Activated CD4-positive, alpha-beta T cell treated with anti-CD3 and anti-CD28 coated beads, Interleukin-2, amount 10 ng/mL, durations not matched to agents 24 days and 14 days (primary cell): ENCODE data around the gene TLR5. TPM values are rescaled to one million over a fixed set of nuclear protein-coding genes. Genes with fewer than 3 reads are reported as not detected.

Experiments used
- DNase-seq: peaks from one replicate; pipeline ENCODE4 v3.0.0; 2022
- H3K27ac Mint-ChIP-seq: one replicate; pipeline ENCODE4 v1.8.0; 2022; ENCODE audit warnings: mild to moderate bottlenecking, mixed read lengths
- H3K27me3 Mint-ChIP-seq: one replicate; pipeline ENCODE4 v1.8.0; 2022; ENCODE audit warnings: mixed read lengths
- H3K36me3 Mint-ChIP-seq: one replicate; pipeline ENCODE4 v1.8.0; 2022; ENCODE audit warnings: low read depth, mild to moderate bottlenecking, mixed read lengths
- H3K4me1 Mint-ChIP-seq: one replicate; pipeline ENCODE4 v1.8.0; 2021; ENCODE audit warnings: mixed read lengths
- H3K4me3 Mint-ChIP-seq: one replicate; pipeline ENCODE4 v1.8.0; 2022; ENCODE audit warnings: mild to moderate bottlenecking, moderate library complexity, mixed read lengths
- H3K9me3 Mint-ChIP-seq: one replicate; pipeline ENCODE4 v1.8.0; 2021; ENCODE audit warnings: mixed read lengths
- intact Hi-C: fragments of 100-400 bp; cut with micrococcal nuclease; formaldehyde crosslinking; loops from one replicate; pipeline ENCODE4 v1.15.1; 2023
- total RNA-seq: library from RNA; stranded (reverse); gene quantifications from 2 replicates; pipeline ENCODE4 v1.2.3, GENCODE V29; 2022

The TLR5 gene
- total RNA-seq, 1 donor from 2014 or later: not detected

GRCh38 chr1:223110952-223111351 is 32.1 kb downstream of the TLR5 start:
- H3K27me3 Mint-ChIP-seq: peaks cover 2% of the 10 kb centered on the region
- H3K4me1 Mint-ChIP-seq: peaks cover 6% of the 10 kb centered on the region
- H3K36me3 Mint-ChIP-seq: no peaks in the 10 kb centered on the region
- no peak overlapping the region for H3K27ac Mint-ChIP-seq
- no peak overlapping the region for H3K4me3 Mint-ChIP-seq
- intact Hi-C loops: no loop called here
- DNase-seq: no peak
- H3K9me3 Mint-ChIP-seq: peaks cover 5% of the 10 kb centered on the region

- Mint-ChIP-seq H3K4me3 (no peak overlapping the region), H3K27ac (no peak overlapping the region), H3K36me3 (no peaks in the 10 kb centered on the region), H3K4me1 (peaks cover 6% of the 10 kb centered on the region), H3K27me3 (peaks cover 2% of the 10 kb centered on the region), H3K9me3 (no peaks in the 10 kb centered on the region)
- DNase-seq: no peak
- intact Hi-C loops: no loop called here
Measured at GRCh38 chr1:223109581-223110026, 33.4 kb downstream of the TLR5 start.

GRCh38 chr1:223106856-223107255 is 36.2 kb downstream of the TLR5 start:
- no peak for DNase-seq
- intact Hi-C loops: no loop called here
- Mint-ChIP-seq H3K9me3 (no peaks in the 10 kb centered on the region), H3K27ac (no peak overlapping the region), H3K36me3 (no peaks in the 10 kb centered on the region), H3K27me3 (peaks cover 3% of the 10 kb centered on the region), H3K4me3 (no peak overlapping the region), H3K4me1 (peaks cover 6% of the 10 kb centered on the region)

GRCh38 chr1:223105568-223105967 is 37.5 kb downstream of the TLR5 start:
- Mint-ChIP-seq H3K9me3 (peaks cover 8% of the 10 kb centered on the region), H3K4me1 (peaks cover 6% of the 10 kb centered on the region), H3K36me3 (no peaks in the 10 kb centered on the region), H3K27ac (no peak overlapping the region), H3K4me3 (no peak overlapping the region), H3K27me3 (peaks cover 1% of the 10 kb centered on the region)
- no peak for DNase-seq
- intact Hi-C loops: no loop called here

- intact Hi-C loops: no loop called here
- no peaks in the 10 kb centered on the region for H3K4me1 Mint-ChIP-seq
- peaks cover 8% of the 10 kb centered on the region for H3K9me3 Mint-ChIP-seq
- DNase-seq: no peak
- H3K27me3 Mint-ChIP-seq: peaks cover 4% of the 10 kb centered on the region
- H3K27ac Mint-ChIP-seq: no peak overlapping the region
- no peak overlapping the region for H3K4me3 Mint-ChIP-seq
- no peaks in the 10 kb centered on the region for H3K36me3 Mint-ChIP-seq
Measured at GRCh38 chr1:223102797-223103533, 40.1 kb downstream of the TLR5 start.

- Mint-ChIP-seq H3K4me3 (no peak overlapping the region), H3K27ac (no peak overlapping the region), H3K4me1 (no peaks in the 10 kb centered on the region), H3K27me3 (peaks cover 2% of the 10 kb centered on the region), H3K9me3 (peaks cover 8% of the 10 kb centered on the region), H3K36me3 (no peaks in the 10 kb centered on the region)
- no peak for DNase-seq
- intact Hi-C loops: no loop called here
Measured at GRCh38 chr1:223097713-223098112, 45.3 kb downstream of the TLR5 start.

- intact Hi-C loops: no loop called here
- H3K4me1 Mint-ChIP-seq: no peaks in the 10 kb centered on the region
- no peaks in the 10 kb centered on the region for H3K36me3 Mint-ChIP-seq
- DNase-seq: no peak
- no peak overlapping the region for H3K27ac Mint-ChIP-seq
- no peak overlapping the region for H3K4me3 Mint-ChIP-seq
- peaks cover 2% of the 10 kb centered on the region for H3K27me3 Mint-ChIP-seq
- no peaks in the 10 kb centered on the region for H3K9me3 Mint-ChIP-seq
Measured at GRCh38 chr1:223095870-223096269, 47.2 kb downstream of the TLR5 start.

- Mint-ChIP-seq H3K36me3 (no peaks in the 10 kb centered on the region), H3K4me1 (peaks cover 3% of the 10 kb centered on the region), H3K27ac (no peak overlapping the region), H3K9me3 (no peaks in the 10 kb centered on the region), H3K27me3 (no peaks in the 10 kb centered on the region), H3K4me3 (no peak overlapping the region)
- no peak for DNase-seq
- intact Hi-C loops: no loop called here
Measured at GRCh38 chr1:223091896-223092295, 51.2 kb downstream of the TLR5 start.

- Mint-ChIP-seq H3K36me3 (no peaks in the 10 kb centered on the region), H3K9me3 (no peaks in the 10 kb centered on the region), H3K4me3 (no peak overlapping the region), H3K27me3 (no peaks in the 10 kb centered on the region), H3K4me1 (peaks cover 3% of the 10 kb centered on the region), H3K27ac (no peak overlapping the region)
- DNase-seq: no peak
- intact Hi-C loops: no loop called here
Measured at GRCh38 chr1:223089250-223089649, 53.8 kb downstream of the TLR5 start.

GRCh38 chr1:223088713-223089240 is 54.3 kb downstream of the TLR5 start:
- no peak overlapping the region for H3K4me3 Mint-ChIP-seq
- H3K27me3 Mint-ChIP-seq: no peaks in the 10 kb centered on the region
- H3K4me1 Mint-ChIP-seq: peaks cover 3% of the 10 kb centered on the region
- H3K9me3 Mint-ChIP-seq: no peaks in the 10 kb centered on the region
- H3K36me3 Mint-ChIP-seq: no peaks in the 10 kb centered on the region
- intact Hi-C loops: no loop called here
- H3K27ac Mint-ChIP-seq: no peak overlapping the region
- DNase-seq: no peak

- no peaks in the 10 kb centered on the region for H3K9me3 Mint-ChIP-seq
- H3K36me3 Mint-ChIP-seq: no peaks in the 10 kb centered on the region
- H3K4me3 Mint-ChIP-seq: no peak overlapping the region
- intact Hi-C loops: no loop called here
- H3K27me3 Mint-ChIP-seq: no peaks in the 10 kb centered on the region
- H3K4me1 Mint-ChIP-seq: peaks cover 3% of the 10 kb centered on the region
- DNase-seq: no peak
- no peak overlapping the region for H3K27ac Mint-ChIP-seq
Measured at GRCh38 chr1:223087291-223088255, 55.5 kb downstream of the TLR5 start.

GRCh38 chr1:223084464-223084866 is 58.6 kb downstream of the TLR5 start:
- Mint-ChIP-seq H3K9me3 (no peaks in the 10 kb centered on the region), H3K27me3 (no peaks in the 10 kb centered on the region), H3K36me3 (no peaks in the 10 kb centered on the region), H3K4me3 (no peak overlapping the region), H3K27ac (no peak overlapping the region), H3K4me1 (peaks cover 3% of the 10 kb centered on the region)
- DNase-seq: no peak
- intact Hi-C loops: no loop called here

- no peaks in the 10 kb centered on the region for H3K27me3 Mint-ChIP-seq
- H3K27ac Mint-ChIP-seq: no peak overlapping the region
- H3K4me1 Mint-ChIP-seq: peaks cover 3% of the 10 kb centered on the region
- no peaks in the 10 kb centered on the region for H3K36me3 Mint-ChIP-seq
- intact Hi-C loops: no loop called here
- no peak overlapping the region for H3K4me3 Mint-ChIP-seq
- no peak for DNase-seq
- no peaks in the 10 kb centered on the region for H3K9me3 Mint-ChIP-seq
Measured at GRCh38 chr1:223083831-223084230, 59.2 kb downstream of the TLR5 start.

GRCh38 chr1:223082914-223083313 is 60.1 kb downstream of the TLR5 start:
- H3K4me3 Mint-ChIP-seq: no peak overlapping the region
- H3K9me3 Mint-ChIP-seq: no peaks in the 10 kb centered on the region
- intact Hi-C loops: no loop called here

More at GRCh38 chr1:223082914-223083313, 60.1 kb downstream of the TLR5 start:
- Mint-ChIP-seq H3K27ac (no peak overlapping the region), H3K4me1 (peaks cover 3% of the 10 kb centered on the region), H3K36me3 (no peaks in the 10 kb centered on the region), H3K27me3 (no peaks in the 10 kb centered on the region)
- no peak for DNase-seq
